Measurements from ENCODE around the gene DPP7.

GRCh38 chr9:137146527-137146918 is 32.0 kb upstream of the DPP7 start:
- TF ChIP-seq, protein P1, sequence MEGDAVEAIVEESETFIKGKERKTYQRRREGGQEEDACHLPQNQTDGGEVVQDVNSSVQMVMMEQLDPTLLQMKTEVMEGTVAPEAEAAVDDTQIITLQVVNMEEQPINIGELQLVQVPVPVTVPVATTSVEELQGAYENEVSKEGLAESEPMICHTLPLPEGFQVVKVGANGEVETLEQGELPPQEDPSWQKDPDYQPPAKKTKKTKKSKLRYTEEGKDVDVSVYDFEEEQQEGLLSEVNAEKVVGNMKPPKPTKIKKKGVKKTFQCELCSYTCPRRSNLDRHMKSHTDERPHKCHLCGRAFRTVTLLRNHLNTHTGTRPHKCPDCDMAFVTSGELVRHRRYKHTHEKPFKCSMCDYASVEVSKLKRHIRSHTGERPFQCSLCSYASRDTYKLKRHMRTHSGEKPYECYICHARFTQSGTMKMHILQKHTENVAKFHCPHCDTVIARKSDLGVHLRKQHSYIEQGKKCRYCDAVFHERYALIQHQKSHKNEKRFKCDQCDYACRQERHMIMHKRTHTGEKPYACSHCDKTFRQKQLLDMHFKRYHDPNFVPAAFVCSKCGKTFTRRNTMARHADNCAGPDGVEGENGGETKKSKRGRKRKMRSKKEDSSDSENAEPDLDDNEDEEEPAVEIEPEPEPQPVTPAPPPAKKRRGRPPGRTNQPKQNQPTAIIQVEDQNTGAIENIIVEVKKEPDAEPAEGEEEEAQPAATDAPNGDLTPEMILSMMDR (IDR thresholded peaks at IDR 0.05), result no peak
- no peak for TF ChIP-seq POLR2A (IDR thresholded peaks at IDR 0.05)

Data from vagina (tissue), 2 donors.